Hindlimb muscle (tissue), 1 donor: ENCODE measurements around the gene HRCT1. TPM values are rescaled to one million over a fixed set of nuclear protein-coding genes. Genes with fewer than 3 reads are reported as not detected.
"Not testable (repeated sequence)": the region's sequence is repeated elsewhere in the genome, so short reads cannot be mapped to it uniquely, and the experiment has no call there.

Experiments
- DNase-seq: peaks from one replicate; pipeline ENCODE4 v3.0.0-alpha.2; 2013
- polyA plus RNA-seq: library from polyadenylated mRNA; unstranded; fragments of 120-200 nt; gene quantifications from one replicate; pipeline ENCODE4 v1.2.1, GENCODE V29; 2013; ENCODE audit not compliant: insufficient read length

Gene HRCT1
- polyA plus RNA-seq, 1 donor: 0.83 TPM

DNA sequence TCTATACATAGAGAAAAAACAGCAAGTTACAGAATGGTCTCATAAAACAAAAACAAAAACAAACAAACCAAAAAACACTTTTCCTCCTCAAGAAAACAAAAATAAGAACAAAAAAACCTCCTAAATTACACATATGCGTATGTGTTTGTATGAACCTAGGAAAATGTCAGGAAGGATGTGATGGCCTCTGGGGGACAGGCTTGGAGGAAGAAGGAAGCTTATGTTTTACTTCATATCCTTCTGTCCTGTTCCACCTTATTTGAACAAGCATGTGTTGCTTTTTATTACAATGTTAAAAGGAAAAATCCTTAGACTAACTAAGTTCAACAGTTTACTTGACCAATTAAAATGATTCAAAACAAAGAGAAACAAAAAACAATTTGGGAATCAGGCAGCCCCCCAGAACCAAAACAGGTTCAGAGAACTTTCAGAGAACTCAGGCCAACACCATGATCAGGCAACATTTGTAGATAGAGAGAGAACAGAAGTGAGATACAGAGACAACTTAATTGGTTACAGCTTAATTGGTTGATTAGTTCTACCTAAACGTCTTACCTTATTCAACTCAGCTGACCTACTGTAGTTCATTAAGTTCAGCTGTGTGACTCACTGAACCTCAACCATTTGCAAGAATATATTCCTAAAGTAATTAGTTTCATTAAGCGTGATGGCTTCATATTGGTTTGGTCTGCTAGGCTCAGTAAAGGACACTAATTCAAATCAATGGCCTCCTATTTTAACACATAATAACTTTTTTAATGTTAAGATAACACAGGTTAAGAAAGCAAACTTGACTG lies 13.4 kb downstream of the HRCT1 start:
- no peak for DNase-seq

DNA sequence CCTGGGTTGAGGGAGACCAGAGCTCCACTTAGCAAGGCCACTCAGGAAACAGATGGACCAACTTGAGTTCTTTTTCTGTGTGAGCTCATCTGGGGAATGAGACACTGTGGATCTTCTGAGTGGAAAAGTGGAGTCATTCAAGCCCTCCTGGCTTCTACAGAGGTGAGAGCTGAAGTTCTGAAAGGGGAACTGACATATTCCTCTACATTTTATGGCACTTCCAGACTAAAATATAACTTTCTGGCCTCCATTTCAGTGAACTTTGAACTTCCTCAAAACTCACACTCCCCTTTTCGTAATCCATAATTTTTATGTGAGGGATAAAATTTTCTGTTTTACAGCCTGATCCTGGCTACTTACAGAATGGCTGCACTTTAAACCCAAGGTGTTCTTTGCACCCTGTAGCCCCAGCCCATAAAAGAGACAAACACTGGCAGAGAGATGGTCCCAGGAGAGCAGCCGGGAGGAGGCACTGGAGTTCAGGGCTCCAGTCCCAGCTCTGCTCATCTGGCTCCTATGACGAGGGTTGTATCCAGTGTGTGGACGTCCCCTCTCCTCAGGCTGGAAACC lies 14.1 kb downstream of the HRCT1 start:
- no peak for DNase-seq

DNA sequence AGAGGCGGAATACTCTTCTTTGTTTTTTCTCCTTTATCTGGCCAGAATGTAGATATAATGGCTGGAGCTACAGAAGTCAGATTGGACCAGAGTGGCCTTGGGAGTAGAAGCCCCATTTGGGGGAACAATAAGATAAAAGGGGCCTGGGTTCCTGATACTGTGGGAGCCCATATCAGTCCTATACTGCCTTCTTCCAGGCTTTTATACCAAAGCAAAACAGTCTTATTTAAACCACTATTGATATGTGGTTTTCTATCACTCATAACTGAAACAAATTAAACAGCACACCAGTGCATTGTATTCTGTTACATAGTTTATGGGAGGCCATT lies 17.6 kb downstream of the HRCT1 start:
- no peak for DNase-seq

DNA sequence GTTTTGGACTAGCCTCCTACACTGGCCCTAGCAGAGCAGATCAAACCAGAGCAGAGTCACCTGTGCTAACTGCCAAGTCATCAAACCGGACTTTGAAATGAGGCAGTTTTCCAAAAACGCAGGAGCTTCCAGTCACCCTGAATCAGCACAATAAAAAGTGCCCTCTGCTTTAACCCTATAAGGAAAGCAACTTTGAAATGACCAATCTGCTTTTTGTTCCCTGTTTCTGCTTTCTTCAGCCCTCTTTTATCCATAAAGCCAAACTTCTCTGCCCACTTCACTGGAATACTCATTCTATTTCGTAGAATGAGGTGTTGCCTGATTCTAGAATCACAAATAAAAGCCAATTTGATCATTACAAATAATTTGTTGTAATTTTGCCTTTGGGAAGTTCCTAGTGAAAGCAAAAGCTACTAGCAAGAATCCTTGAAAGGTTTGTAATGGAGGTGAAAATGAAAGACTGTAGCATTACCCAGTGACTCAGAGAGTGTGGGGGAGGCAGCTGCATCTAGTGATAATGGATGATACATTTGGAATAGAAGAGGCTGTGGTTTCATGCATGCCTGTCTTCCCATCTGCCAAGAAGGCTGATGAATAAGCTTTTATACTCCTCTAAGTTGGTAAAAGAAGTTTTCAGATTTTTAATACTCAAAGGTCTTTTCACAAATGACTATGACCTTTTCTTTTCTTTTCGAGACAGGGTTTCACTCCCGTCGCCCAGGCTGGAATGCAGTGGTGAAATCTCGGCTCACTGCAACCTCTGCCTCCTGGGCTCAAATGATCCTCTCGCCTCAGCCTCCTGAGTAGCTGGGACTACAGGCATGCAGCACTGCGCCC lies 18.1 kb downstream of the HRCT1 start:
- no peak for DNase-seq

DNA sequence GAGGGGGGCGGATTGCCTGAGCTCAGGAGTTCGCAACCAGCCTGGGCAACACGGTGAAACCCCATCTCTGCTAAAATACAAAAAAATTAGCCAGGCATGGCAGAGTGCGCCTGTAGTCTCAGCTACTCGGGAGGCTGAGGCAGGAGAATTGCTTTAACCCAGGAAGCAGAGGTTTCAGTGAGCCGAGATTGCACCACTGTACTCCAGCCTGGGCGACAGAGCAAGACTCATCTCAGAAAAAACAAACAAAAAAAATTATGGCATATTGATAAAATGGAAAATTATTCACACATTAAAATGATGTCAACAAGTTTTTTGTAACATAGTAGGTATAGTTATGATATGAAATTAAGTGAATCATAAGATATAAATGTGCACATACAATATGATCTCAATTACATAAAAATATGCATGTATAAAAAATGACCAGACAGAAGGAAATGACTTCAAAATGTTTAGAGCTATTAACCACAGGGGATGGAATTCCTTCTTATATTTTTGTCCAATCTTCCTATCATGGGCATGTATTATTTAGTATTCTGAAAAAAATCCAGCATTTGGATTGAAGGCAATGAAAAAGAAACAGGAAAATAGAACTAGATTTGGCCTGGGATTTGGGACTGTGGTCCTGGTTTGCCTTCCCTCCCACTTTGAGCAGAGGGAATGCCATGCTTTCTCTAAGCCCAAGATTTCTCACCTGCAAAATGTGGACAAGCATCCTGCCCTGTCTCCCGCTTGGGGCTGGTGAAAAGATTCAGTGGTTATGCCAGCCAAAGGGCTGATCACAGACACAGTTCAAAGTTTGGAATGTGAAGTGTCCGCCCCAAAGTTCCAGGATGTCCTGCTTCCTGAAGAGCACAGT lies 22.8 kb downstream of the HRCT1 start:
- no peak for DNase-seq

DNA sequence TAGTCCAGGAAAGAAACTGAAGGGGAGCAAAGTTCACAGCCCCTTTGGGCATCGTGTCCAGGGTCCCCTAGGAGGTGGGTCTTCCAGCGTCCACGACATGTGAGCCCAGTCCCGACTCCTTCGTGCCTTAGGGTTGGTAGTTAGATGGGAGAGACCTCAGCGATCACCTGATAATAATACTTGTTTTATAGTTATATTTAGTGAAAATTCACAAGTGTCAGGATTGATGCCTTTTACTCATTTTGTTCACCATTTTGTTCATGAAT lies 23.4 kb downstream of the HRCT1 start:
- no peak for DNase-seq

DNA sequence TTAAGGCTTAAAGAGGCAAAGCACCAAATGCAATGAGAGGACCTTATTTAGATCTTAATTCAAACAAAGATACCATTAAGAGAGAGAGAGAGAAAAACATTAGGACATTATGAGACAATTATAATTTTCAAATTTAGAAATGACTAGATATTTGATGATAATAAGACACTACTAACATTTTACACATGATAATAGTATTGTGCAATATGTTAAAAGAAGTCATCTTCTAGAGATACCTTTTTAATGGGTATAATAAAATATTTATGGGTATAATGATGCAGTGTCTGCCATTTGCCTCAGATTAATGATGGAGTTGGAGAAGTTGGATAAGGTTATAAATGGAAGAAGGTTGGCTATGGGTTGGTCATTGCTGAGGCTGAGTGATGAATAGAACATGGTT lies 24.5 kb downstream of the HRCT1 start:
- DNase-seq: no peak

DNA sequence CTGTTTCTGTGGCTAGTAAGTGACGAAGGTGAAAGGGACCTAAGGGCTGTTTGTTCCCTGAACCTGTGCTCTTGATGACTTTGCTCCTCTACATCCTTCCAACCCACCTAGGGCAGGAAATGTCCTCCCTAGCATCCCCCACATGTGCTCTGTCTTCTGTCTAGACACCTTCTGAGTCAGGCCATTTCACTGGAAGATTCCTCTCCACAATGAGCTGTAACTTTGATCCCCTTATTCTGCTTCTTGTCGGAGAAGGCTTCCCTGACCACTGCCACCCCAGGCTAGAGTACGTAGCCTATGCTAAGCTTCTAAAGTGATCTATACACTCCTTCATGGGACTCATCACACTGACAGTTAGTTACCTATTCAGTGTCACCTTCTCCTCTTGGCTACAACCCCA lies 25.0 kb downstream of the HRCT1 start:
- DNase-seq: no peak

DNA sequence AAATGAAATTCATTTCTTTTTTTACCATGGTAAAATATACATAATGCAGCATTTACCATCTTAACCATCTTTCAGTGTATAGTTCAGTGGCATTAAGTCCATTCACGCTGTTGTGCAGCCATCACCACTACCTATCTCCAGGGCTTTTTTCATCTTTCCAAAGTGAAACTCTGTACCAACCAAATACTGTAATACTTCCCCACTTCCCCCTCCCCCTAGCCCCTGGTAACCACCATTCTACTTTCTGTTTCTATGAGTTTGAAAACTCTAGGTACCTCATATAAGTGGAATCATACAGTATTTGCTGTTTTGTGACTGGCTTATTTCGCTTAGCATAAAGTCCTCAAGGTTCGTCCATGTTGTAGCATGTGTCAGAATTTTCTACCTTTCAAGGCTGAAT lies 26.7 kb downstream of the HRCT1 start:
- no peak for DNase-seq

DNA sequence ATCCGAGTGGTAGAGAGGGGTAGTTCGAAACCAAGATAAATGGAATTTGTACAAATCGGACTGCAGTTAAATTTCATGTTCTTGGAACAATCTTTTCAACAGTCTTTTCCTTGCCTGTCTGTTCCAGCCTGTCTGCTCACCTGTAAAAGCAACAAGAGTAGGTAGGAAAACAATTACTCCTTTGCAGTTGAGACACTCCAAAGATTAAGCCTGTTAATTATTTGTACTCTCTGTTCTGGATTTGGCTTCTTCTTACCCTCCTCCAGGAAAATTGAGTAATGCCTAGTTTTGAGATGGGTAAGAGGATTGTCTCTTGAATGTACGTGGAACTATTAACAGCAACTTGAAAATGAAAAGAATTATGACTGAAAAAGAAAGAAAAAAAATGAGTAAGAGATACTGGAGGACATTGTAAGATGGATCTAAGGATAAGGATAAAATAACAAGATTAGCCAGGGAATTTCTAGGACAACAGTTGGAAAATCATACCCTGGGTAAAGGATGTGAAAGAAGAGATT lies 27.6 kb downstream of the HRCT1 start:
- no peak for DNase-seq

DNA sequence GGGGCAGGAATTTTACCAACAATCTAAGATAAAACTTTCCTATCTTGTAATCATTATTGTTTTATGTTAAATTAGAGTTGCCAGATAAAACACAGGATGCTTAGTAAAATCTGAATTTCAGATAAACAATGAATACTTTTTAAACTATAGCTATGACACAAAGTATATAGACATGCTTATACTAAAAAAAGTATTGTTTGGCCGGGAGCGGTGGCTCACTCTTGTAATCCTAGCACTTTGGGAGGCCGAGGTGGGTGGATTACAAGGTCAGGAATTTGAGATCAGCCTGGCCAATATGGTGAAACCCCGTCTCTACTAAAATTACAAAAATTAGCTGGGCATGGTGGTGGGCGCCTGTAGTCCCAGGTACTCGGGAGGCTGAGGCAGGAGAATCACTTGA lies 28.1 kb downstream of the HRCT1 start:
- not testable (repeated sequence) for DNase-seq

DNA sequence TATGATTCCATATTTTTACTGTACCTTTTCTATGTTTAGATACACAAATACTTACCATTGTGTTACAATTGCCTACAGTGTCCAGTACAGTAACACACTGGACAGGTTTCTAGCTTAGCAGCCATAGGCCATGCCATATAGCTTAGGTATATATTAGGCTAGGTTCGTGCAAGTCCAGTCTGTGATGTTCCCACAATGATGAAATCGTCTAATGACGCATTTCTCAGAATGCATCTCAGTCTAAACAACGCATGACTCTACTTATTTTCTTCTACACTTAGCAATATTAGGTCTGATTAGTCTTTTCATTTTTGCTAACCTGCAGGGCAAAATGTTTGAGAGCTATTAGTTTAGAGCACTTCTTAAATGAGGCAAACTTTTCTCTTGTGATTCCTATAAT lies 29.3 kb downstream of the HRCT1 start:
- no peak for DNase-seq

DNA sequence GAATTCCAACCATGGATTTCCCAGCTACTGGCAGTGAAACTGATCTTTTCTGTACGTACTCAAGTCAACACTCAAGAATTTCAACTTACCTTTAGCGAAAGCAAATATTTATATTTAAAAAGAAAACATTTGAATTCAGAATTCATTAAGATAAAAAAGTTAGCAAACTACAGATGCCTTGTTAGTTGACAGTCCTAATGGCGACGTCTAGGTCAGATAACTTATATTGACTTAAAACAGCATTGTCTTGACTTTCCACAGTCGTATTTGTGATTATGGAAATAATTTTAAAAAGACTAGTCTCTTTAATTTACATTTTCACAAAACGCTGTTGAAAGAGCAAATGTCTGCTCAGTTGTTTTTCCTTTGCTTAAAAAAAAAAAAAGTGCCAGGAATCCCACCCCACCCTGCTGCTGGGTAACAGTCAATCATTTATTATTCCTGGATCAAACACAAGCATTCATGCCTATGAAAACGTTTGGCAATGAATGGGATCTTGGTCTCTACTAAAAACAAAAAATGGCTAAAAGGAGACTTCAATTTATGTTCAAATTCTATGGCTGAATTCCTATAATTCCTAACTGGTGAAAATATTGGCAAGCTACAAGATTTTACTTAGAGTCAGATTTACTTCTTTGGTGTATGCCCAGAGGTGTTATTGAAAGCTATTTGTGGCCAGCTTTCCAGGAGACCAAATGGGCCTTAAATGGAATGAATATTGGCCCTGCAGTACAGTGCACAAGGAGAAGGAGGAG lies 29.9 kb downstream of the HRCT1 start:
- no peak for DNase-seq

DNA sequence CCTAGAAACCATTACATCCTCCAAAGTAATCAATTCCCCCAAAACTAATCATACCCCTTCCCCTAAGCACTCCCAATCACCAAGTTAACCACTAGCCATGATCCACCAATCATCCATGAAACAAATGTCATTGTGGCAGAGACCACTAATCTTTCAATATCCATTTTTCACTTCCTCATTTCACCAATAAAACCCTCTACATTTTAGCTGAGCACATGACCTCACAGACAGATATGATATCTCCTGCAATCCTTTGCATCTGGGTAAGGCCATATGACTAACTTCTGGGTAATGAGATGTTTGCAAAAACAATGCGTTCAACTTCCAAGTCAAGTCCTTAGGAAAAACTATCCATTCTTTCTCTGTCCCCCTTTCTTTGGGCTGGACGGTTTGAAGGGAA lies 31.2 kb downstream of the HRCT1 start:
- no peak for DNase-seq

DNA sequence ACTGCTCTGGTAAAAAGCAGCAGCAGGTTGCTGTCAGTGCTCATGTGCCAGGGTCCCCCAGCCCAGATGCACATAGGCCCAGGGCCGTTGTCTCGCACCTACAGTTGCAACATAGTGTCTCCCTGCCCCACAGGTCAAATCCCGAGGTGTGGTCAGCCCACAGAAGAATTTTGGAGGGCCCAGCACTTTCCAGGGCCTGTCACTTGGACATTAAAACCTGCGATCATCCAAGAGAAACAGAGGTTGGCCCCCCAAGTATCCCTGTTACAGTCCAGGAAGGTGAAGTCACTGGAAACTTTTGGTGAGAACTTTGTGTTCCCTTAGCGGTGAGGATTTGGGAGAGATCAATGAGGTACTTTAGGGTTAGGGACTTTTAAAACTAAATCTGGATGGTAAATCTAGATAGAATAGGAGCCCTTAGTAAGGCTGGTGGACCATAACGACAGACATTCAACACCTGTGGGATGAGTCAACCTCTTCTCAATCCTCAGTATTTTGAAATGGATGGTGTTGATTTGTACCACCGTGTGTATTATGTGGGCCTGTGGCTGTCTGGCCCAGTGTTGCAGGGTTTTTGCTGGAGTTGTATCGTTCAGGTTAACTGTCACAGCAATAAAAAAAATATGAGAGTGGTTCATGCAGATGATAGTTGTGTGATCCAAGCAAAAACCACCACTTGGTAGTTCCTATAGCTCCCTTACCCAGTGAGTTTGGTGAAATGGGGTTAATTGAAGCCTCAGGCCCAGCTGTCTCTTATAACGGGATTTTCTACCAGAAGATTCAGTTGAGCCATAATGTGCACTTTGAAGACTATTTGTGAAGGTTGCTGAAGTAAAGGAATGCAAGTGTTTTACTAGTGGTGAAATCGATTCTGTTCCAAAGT lies 32.7 kb downstream of the HRCT1 start:
- DNase-seq: no peak

DNA sequence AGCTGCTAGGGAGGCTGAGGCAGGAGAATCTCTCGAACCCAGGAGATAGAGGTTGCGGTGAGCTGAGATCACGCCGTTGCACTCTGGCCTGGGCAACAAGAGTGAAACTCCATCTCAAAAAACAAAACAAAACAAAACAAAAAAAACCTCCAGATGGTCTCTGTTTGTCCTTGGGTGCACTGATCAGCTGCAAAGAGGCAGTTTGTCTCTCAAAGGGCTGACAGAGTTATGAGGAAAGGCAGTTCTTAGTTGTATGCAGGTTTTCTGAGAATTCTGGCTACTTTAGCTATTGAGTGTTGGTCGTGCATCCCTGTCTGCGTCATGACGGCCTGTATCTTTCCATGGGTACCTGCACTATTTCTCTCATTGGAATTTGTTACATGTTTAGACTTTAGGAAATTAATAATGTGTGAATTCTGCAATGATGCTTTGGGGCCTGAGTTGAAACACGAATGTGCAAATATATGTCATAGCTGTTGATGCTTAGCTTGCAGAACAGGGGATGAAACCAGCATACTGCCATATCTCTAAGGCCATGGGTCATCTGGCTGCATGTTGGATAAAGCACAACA lies 33.8 kb downstream of the HRCT1 start:
- no peak for DNase-seq

DNA sequence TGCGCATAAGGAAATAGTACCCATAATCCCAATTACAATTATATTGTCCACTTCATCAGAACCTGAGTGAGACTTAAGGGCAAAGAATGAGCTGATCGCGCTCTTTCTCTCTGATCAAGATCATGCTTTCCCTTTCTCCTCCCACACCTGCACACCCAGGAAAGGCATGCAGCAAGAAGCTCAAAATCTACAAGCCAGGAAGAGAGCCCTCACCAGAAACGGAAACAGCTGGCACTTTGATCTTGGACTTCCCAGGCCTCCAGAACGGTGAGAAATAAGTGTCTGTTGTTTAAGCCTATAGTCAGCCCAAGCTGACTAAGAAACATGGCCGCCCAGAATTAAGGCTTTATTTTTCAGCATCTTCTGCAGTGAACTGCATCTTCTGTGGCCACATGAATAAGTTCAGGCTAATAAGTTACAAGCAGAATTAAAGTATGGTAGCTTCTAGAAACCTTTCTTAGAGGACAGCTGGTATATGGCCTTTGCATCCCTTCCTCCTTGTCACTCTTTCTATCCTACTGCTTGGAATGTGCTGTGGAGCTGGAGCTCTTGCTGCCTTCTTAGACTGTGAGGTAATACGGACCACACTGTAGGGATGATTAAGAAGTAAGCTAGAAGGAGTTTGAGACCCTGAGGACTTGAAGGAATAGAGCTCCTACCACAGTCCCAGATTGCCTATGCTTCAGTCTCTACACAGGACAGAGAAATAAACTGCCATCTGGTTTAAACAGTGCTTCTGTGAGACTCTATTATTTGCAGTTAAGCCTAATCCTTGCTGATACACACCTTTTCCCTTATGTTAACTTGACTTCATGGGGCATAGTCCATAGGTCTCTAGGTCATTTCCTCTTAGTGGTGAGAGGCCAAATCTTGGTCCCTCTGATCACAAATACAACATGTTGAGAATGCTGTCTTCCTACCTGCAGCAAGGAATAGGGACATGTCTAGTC lies 34.7 kb downstream of the HRCT1 start:
- no peak for DNase-seq

DNA sequence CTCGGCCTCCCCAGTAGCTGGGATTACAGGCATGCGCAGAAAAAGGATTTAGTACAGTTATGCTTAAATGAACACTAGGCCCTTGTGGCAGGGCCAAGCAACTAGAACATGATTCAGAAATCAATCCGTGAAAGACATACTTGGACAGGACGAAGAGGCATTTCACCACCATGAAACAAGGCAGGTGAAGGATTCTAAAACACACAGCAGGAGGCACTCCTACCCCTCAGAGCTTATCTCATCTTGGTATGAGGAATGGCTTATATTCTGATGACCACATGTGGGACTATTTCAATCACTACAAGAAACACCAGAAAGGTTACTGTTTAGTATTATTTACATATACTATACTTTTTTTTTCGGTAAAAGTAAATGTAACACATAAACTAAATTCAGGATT lies 36.3 kb downstream of the HRCT1 start:
- no peak for DNase-seq

DNA sequence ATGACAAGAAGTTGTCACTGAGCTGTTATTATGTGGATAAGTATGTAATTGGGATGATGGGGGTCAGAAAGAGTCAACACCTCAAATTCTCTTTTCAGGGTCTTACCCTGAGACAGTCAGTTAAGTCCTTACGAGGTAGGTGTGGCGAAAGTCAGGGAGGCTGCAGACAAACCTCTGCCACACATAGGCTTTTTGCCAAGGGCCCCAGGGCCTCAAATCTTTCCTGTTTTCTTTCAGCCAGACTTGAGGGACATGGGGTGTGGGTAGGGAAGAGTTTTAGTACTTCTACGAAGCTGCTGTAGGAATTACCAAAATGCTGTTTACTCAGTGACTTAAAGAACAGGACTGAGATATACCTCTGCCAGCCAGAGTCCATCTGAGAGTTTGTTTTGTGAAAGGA lies 38.2 kb downstream of the HRCT1 start:
- no peak for DNase-seq

DNA sequence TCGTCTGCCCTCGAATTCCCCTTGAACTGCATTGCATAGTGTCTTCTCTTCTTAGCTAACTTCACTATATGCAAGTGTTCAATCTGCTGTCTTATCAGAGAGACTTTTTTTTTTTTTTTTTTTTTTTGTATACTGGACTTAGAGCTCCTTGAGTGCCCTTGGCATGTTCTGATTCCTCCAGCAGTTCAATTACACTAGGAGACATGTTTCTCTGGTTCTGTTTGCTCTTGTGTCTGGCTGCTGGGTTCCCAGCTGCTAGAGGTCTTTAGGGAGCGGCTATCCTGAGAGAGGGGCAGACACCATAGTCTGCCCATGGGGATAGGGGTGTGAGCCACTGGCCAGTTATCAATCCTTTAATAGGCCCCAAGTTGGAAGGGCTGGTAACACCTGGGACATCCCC lies 38.8 kb downstream of the HRCT1 start:
- DNase-seq: no peak
